HUDEP-2 (cell line): ENCODE results near the gene FZD8.

ENCODE experiments used
- DNase-seq, 76 experiments: peaks; one replicate each; lab custom pipeline; 2025; ENCODE audit not compliant: unreplicated experiment in 76 of 76; lab: John Stamatoyannopoulos, UW

Gene FZD8

GRCh38 chr10:35607475-35608327, 34.4 kb downstream of the FZD8 start:
- no peak for DNase-seq

GRCh38 chr10:35606430-35606829, 35.7 kb downstream of the FZD8 start:
- no peak for DNase-seq

- no peak for DNase-seq
Measured at GRCh38 chr10:35605191-35605590, 36.9 kb downstream of the FZD8 start, which contains the start of gene GJD4. Gene GJD4, plus strand, starts transcription at chr10:35605341. Its CDS starts 227 bp downstream, at chr10:35605568.

GRCh38 chr10:35600193-35600592, 41.9 kb downstream of the FZD8 start:
- DNase-seq, result peak in 1 of 76 experiments; percentile 1

- DNase-seq, result no peak
Measured at GRCh38 chr10:35598379-35598778, 43.7 kb downstream of the FZD8 start.

- no peak for DNase-seq
Measured at GRCh38 chr10:35595106-35595505, 47.0 kb downstream of the FZD8 start.

- DNase-seq, result no peak
Measured at GRCh38 chr10:35594115-35595079, 47.7 kb downstream of the FZD8 start.

- DNase-seq, result no peak
Measured at GRCh38 chr10:35592441-35592840, 49.7 kb downstream of the FZD8 start.

- no peak for DNase-seq
Measured at GRCh38 chr10:35588836-35589235, 53.3 kb downstream of the FZD8 start.
